ENCODE results near the gene NLRP3. TPM values are rescaled to one million over a fixed set of nuclear protein-coding genes. Genes with fewer than 3 reads are reported as not detected.

NLRP3 gene
- total RNA-seq, 4 donors from 2014 or later, result 3.4 to 9.6 (median 7.0) TPM

GRCh38 chr1:247402120-247402675 lies 13.8 kb upstream of the NLRP3 start:
- TF ChIP-seq CTCF (IDR thresholded peaks at IDR 0.05; ENCODE audit: low read depth), result no peak

- no peak for TF ChIP-seq CTCF (IDR thresholded peaks at IDR 0.05; ENCODE audit: low read depth)
Observed at GRCh38 chr1:247406014-247406656, 9.8 kb upstream of the NLRP3 start.

GRCh38 chr1:247407180-247407616 lies 8.8 kb upstream of the NLRP3 start:
- TF ChIP-seq CTCF (IDR thresholded peaks at IDR 0.05; ENCODE audit: low read depth), result no peak

- TF ChIP-seq CTCF (IDR thresholded peaks at IDR 0.05; ENCODE audit: low read depth), result no peak
Observed at GRCh38 chr1:247408100-247408499, 7.9 kb upstream of the NLRP3 start.

GRCh38 chr1:247409869-247410544 lies 6.0 kb upstream of the NLRP3 start:
- TF ChIP-seq CTCF (IDR thresholded peaks at IDR 0.05; ENCODE audit: low read depth), result no peak

- no peak for TF ChIP-seq CTCF (IDR thresholded peaks at IDR 0.05; ENCODE audit: low read depth)
Observed at GRCh38 chr1:247411621-247412327, 4.2 kb upstream of the NLRP3 start.

GRCh38 chr1:247417831-247418230 lies 1.9 kb downstream of the NLRP3 start:
- TF ChIP-seq CTCF (IDR thresholded peaks at IDR 0.05; ENCODE audit: low read depth), result no peak
